ENCODE data around the gene TBC1D14.
"Not testable (repeated sequence)": the region's sequence is repeated elsewhere in the genome, so short reads cannot be mapped to it uniquely, and the experiment has no call there.

Gene TBC1D14

DNA sequence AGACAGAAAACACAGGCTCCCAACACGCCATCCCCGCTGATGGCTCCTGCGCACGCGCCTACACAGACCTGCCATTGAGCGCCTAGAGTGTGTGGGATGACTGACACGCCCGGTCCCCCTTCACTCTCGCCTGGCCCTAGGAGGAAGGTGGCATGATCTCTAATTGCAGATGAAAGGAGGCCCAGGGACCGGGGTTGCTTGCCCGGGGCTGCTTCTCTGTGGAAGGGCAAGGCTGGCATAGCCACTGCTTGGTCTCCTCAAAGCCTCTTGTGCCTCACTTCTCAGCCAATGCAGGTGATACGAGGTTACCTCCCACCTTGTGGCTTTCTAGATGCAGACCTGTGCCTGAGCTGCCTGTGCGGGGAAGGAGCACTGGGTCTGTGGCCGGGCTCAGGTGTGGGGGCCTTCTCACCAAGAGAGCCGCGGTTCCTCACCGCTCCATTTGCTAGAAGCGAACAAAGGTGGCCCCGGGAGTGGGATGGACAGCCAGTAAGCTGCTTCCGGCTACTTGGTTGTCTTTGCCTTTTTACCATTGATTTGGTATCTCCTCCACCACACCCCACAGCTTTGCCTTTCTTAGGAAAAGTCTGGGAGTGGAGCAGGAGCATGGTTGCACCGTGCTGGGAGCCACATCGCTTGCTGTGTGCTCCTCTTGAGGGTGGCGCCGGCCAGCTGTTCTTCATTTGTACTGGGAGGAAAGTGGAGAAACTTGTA, 47.0 kb downstream of the TBC1D14 start:
- DNase-seq: no peak

DNA sequence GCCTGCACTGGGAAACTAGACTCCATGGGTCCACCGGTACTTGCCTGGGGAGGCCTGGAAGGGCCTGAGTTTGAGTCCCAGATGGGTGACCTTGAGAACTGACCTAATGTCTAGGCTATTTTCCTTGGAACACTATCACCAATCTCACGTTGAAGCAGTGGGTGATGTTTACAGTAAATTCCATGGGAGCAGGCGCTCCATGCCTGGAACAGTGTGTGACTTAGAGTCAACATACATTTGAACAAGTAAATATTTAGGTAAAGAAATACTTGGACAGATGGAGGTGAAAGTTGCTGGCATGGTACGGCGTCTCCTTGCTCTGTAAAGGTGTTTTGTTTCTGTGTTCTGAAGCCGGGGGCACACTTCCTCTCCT, 47.5 kb downstream of the TBC1D14 start:
- no peak for DNase-seq

DNA sequence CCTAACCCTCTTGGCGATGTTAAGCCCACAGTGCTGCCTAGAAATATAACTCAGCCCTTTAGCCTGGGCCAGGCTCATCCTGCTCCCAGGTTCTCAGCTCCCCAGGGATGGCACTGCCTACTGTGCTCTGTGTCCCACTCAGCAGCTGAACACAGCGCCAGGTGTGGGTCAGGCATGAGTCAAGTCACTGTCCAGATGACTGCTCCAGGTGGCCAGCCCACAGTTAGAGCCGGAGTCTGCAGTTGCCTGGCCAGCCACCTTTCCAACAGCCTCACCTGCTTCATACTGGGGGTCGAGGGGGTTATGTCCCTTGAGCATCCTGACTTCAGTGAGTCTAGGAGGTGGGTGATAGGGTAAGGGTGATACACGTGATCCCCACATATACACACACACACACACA, 48.4 kb downstream of the TBC1D14 start:
- no peak for DNase-seq

DNA sequence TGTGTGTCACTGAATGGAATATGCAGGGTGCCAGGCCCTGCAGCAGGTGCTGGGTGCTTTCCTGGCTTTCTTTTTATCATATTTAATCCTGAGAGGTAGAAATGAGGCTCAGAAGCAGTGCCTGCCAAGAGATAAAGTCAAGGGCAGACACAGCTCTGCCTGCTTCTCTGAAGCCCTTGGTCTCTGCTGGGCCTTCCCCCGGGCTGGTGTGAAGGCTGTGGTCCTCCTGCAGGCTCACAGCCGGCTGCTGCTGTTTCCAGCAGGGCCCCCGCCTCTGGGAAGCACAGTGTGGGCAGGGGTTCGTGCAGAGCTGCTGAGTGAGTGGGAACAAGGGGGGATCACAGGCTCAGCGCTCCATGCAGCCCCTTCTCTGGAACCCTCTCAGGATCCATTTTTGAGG, 49.6 kb downstream of the TBC1D14 start:
- no peak for DNase-seq

DNA sequence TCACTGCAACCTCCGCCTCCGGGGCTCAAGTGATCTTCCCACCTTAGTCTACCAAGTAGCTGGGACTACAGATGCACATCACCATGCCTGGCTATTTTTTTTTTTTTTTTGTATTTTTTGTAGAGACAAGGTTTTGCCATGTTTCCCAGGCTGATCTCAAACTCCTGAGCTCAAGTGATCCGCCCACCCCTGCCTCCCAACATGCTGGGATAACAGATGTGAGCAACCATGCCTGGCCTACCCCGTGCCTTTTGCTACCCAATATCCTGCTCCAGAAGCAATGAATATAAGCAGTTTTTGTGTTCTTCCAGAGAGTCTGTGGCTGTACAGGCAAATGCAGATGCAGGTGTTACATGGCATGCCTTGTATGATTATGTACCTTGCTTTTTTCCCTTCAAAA, 50.5 kb downstream of the TBC1D14 start:
- DNase-seq: no peak

DNA sequence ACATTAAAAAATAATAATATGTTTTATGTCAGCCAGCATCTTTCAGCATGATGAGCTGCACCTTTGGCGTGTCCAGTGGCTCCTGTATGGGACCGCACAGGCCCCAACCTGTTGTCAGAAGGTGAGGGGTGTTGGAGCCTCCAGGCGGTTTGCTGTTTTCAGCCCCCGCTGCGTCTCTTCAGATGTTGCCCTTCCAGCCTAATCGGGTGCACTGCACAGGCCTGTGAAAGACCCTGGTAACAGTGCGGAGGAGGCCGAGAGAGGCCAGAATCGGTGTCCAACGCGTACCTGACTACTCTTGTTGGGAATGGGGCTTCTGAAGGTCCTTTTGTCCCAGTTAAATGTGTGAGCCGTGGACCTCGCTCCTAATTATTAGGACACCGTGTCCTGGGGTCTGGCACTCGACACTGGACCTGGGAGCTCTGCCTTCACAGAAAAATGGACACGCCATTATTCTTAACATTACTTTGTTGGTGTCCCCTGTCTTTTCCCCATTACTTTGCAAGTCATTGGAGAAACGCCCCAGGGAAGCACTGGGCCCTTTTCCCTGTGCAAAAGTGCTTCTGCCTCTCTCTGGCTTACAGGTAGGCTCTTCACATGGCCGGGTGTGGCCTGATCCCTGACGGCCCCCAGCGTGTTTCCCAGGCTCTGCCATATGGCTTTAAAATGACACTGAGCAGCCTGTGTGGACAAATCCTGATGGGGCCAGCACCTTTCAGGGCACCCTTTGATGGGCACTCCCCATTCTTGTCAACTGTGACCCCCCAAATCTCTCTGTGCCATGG, 51.2 kb downstream of the TBC1D14 start:
- DNase-seq: no peak

DNA sequence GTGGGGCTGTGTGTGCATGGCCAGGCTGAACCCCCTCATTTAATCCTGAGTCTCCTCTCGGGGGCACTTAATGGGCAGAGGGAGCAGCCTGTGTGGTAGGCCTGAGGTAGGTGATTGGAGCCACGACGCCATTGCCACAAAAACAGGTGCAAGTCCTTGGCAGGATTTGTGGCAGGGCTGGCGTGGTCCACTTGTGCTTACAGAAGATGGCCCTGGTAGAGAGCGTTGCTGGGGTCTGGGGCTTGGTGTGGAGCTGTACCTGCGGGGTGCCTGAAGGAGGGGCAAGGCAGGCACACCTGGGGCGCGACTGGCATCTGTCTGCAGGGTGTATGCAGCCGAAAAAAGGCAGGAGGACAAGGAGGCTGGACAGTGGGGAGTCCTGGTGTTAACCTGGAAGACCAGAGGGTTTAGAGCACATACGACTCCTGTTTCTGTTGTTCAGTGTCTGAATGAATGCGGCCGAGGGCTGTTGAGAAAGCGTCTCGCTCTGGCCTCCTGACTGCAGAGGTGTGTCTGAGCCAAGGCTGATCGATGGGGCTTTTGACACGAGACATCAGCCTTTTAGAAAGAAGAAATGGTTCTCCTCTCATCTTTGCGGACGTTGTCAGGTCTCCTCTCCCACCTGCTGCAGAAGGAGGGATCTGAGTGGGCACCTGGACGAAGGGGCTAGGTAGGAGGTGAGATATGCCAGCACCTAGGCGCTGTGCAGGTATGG, 52.0 kb downstream of the TBC1D14 start:
- no peak for DNase-seq

DNA sequence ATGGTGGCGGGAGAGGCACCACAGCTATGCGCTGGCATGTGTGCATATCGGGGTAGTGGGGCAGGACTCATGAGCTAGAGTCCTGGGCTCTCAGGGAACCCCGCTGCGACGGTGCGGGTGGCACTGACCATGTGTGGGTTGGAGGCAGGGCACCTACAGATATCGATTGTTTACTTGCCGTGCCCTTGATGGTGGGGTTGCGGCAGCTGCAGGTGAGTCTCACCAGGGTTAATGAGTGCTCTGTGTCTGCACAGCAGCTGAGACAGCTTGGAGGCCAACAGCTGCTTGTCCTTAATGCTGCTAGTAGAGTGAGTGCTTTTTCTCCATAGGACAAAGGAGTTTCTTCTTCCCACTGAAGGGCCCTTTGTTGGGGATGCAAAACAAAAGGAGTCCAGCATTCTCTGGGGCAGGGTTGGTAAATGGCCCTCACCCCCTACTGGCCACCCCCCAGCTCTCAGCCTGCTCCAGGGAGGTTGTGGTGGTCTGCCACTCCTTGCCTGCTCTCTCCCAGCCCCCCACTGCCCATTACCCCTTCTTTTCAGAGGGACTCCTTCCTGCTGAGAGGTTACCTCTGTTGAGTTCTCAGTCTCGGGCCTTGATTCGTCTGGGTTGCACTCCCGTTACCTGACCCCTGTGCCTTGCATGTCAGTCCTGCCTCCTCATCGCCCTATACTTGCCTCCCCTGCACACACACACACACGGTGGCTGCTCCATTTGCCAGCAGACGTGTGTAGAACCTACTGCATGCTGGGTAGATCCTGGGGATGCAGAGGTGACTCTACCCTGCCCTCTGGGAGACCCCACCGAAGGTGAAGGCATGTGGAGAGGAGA, 52.8 kb downstream of the TBC1D14 start:
- DNase-seq: peak; percentile 17

DNA sequence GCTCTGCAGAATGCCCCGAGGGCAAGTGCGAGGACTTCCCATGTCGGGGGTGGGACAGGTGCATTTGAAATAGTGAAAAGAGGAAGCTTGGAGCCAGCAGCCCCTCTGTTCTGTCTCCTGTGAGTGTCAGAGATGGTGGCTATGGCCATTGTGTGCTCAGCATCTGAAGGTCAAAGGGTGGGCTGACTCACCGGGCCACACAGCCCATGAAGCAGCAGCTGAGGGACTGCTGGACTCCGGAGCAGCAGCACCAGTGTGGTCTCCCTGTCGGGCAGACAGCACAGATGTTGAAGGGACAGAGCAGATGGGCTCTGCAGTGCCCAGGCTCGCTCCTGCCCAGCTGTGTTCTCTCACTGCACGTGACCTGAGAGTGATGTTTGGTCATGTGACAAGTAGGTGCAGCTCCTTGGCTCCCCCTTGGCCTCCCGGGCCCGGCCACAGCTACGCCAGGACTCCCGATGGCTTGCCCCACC, 53.5 kb downstream of the TBC1D14 start:
- DNase-seq: no peak

DNA sequence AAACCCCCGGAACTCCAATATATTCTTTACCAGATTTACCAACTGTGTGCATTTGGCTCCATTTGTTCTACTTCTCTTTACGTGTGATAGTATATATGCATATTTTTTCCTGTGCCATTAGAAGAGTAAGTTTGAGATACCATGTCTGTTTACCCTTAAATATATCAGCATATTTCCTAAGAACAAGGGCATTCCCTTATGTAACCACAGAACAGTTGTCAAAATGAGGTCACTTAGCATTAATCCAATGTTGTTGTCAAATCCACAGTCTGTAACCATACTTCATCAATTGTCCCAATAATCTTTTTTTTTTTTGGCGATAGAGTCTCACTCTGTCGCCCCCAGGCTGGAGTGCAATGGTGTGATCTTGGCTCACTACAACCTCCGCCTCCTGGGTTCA, 55.2 kb downstream of the TBC1D14 start:
- DNase-seq: no peak

DNA sequence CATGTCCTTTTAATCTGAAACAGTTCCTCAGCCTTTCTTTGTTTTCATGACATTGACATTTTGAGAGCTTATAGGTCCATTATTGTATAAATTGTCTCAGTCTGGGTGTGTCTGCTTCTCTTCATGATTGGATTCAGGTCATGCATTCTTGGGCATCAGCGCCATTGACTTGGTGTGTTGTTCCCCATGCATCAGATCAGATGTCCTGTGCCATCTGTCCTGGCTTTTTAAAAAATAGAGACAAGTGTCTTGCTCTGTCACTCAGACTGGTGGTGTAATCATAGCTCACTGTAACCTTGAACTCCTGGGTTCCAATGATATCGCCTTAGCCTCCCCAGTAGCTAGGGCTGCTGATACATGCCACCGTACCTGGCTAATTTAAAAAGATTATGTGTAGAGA, 55.7 kb downstream of the TBC1D14 start:
- DNase-seq: no peak

DNA sequence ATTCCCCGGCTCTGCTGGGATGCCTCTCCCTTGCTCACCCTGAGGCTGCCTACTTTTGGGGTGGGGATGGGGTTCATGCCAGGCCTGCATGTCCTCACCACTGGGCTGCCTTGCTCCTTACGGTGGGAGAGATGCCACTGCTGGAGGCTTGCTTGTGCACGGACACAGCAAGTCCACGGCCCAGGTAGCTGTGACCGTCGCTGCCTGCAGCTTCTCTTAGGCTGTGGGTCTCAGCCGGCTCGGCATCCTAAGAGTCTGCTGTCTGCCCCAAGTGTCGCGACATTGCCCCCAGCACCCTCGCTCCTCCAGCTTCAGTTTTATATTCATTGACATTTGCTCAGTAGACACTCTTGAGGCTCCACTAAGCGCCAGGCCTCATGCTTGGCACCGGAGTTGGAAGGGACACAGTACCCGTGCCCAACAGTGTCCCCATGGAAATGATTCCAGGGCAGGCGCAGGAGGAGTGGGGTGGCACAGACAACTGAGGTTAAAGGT, 58.3 kb downstream of the TBC1D14 start:
- no peak for DNase-seq

DNA sequence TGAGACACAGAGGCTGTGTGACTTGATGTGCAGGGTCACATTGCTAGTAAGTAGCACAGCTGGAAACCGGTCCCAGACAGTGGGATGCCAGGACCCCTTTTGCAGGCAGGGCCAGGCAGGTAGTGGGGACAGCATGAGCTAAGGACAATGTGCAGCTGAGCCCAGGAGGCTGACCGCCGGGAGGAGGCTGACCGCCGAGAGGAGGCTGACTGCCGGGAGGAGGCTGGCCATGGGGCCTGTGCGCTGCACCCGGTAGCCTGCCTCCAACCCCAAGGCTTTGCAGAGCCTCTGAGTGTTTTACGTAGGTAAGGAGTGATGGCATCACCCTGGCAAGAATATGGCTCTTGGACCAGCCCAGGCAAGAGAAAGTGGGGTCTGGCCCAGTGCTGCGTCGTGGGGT, 58.9 kb downstream of the TBC1D14 start:
- no peak for DNase-seq

DNA sequence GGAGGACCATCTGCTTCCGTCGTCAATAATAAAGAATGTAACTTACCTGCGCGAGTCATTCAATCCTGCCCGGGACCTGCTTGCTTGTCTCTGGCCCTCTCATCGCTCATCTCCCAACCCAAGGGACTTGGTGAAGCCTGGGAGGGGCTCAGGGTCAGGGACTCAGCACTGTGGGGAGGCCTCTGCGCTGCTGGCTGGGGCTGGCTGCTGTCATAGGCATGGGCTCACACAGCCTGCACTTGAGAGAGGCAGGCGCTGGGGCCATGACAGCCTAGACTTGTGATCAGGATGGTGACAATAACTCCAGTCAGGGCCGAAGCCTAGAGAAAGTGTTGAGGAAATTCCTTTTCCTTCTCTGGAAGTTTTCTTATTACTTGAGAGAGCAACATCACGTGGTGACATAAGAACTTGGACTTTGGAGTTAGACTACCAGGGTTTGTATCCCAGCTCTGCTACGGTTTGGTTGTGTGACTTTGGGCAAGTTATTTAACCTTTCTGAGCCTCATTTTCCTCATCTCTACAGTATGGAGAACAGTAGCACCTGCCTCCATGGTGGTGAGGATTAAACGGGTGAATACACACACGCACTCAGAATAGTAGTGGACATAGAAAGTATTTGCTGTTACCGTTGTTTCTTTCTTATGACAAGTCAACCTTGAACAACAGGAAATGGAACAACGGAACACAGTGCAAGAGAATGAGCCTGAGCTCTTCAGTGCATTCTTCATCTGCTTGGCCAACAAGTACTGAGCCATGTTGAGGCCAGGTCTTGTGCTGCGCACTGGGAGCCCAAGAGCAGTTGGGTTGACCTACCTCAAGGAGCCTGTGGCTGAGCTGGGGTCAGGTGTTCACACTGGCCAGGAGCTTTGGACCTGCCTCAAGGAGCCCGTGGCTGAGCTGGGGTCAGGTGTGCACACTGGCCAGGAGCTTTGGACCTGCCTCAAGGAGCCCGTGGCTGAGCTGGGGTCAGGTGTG, 60.5 kb downstream of the TBC1D14 start:
- no peak for DNase-seq

DNA sequence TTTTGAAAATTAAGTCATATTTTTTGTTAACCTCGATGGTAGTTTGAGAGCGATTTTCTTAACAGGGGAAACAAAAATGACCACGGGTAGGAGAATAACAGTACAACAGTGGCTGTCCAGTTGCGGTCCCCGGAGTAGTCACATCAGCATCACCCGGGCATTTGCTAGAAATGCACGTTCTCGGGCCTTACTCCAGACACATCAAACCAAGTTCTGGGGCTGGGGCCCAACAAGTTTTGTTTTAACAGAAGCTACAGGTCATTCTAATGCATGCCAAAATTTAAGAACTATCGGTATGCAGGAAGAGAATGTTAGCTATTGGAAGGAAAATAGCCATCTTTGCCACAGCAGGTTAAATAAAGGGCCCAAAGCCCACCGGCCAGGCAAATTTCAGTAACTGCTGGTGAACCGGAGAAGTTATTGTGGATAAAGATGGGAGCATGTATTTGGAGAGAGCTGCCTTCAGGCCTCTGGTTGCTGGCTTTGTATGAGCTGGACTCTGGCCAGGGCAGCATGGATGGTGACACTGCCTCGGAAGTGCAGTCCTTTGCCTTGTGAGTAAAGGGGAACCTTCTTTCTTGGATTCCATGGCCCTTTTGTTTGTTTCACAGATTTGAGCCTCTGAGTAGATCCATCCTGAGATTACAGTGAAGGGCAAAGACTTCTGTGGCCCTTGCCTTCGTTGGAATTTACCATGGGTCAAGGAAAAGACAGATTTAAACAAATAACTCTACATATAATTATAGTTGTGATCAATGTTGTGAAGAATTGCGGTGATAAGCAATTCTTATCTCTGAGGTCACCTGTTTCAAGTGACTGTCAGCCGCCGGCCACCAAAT, 62.1 kb downstream of the TBC1D14 start:
- no peak for DNase-seq

DNA sequence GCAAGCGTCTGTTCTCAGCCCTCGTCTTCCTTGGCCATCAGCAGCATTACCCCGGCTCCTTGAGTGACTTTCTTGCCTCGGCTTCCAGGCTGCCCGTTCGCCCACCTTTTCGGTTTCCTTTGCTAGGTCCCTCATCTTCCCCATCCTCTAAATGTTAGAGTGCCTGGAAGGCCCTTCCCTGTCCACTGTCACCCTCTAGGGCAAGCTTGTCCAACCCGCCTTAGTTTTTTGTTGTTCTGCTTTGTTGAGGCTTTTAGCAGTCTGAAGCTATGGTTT, 62.7 kb downstream of the TBC1D14 start:
- no peak for DNase-seq

DNA sequence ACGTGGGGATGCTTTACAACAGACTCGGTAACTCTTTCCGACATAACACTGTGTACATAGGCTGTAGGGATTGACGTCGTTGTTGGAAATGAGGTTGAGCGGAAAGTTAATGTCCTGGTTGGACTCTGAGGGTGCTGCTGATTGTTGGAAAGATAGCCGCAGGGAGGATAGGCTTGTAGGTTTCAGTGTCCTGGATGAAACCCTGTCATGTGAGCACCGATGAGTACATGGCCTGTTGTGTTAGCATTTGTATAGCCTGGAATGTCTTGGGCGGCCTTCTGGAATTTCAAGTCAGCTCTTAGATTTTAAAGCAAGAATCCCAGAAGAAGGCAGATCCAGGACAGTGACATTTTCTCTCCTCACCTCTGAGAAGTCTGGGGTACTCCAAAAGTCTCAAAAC, 63.3 kb downstream of the TBC1D14 start:
- DNase-seq: no peak

DNA sequence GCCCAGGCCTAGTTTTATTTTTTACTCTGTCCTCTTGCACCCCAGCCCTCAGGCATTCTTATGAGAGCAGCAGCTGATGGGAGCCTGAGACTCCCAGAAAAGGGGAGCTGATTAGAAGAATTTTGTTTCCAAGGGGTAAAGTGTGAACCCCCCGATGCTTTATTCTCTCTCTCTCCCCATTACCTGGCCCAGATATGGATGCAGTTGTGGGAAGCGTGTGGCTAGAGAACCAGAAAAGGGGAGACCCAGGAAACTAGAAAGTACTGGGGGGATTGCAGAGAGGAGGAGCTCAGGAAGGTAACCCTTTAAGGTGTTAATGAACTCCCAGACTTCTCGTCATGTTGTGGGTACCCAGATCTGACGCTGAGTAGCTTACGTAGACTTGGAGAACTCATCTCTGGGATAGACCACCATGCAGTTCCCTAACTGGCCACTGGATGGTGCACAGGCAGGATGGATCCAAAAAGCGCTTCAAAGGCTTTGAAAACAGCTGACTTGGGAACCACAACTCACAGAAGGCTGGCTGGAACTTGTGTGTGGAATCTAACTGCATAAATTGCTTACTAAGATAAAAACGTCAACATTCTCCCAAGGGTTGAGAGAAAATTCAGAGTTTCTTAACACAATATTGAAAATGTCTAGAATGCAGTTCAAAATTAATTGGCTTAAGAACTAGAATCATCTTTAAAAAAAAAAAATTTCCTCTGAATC, 64.7 kb downstream of the TBC1D14 start:
- peak; percentile 13 for DNase-seq

DNA sequence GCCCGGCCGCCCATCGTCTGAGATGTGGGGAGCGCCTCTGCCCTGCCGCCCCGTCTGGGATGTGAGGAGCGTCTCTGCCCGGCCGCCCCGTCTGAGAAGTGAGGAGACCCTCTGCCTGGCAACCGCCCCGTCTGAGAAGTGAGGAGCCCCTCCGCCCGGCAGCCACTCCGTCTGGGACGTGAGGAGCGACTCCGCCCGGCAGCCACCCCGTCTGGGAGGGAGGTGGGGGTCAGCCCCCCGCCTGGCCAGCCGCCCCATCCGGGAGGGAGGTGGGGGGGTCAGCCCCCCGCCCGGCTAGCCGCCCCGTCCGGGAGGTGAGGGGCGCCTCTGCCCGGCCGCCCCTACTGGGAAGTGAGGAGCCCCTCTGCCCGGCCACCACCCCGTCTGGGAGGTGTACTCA, 68.2 kb downstream of the TBC1D14 start:
- DNase-seq: not testable (repeated sequence)

DNA sequence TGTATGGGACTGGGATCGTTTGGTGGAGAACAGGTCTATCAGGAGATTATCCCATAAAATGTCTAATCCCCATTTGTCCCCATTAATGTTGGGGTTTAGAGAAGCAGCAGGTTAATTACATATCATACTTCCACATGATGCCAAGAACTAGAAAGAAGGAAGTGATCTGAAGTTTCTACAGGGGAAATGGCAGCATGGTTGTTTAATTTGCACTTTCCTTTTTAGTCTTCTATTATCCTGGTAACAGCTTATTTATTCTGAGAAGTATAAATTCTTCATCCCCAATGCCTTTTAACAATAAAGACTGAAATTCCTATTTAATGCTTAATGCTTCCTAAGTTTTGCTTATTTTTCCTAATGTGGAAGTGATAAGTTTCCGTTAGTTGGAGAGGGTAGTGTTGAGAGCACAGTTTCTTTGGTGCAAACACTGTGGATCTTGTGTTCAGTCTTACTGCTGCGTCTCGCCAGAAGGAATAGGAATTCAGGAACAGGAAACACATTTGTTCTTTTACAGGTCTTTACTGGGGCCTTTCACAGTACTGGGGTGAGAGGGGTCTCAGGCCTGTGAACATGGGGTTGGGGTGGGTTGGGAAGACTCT, 74.0 kb downstream of the TBC1D14 start:
- DNase-seq: no peak

Measured in DMS79 treated with DMSO at 0.1 percent for 48 hours (cell line).